HG02623 (cell line): ENCODE results near the gene THTPA.
"Not testable (repeated sequence)": the region's sequence is repeated elsewhere in the genome, so short reads cannot be mapped to it uniquely, and the experiment has no call there.

Experiments
- ATAC-seq: cut with Tn5 transposase; IDR thresholded peaks from one replicate; pipeline ENCODE4 v1.9.1; 2021; ENCODE audit warnings: moderate library complexity; ENCODE audit not compliant: unreplicated experiment

Gene THTPA

DNA sequence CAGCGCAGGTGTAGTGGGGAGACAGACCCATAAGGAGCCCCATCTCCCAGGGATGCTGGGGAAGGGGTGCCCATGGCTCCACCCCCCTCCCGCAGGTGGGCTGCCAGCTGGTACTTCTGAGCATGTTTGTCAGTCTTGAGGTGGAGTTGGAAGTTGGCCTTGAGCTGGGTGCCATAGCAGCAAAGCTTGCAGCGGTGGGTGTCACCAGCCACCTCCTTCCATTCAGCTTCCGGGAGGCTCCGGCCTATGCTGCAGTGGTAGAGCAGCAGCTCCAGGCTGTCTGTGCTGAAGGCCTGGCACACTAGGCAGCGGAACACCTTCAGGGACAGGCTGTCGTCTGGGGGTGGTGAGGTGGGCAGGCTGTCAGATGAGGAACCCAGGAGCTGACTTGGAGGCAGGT lies 23.4 kb upstream of the THTPA start:
- ATAC-seq = no peak

DNA sequence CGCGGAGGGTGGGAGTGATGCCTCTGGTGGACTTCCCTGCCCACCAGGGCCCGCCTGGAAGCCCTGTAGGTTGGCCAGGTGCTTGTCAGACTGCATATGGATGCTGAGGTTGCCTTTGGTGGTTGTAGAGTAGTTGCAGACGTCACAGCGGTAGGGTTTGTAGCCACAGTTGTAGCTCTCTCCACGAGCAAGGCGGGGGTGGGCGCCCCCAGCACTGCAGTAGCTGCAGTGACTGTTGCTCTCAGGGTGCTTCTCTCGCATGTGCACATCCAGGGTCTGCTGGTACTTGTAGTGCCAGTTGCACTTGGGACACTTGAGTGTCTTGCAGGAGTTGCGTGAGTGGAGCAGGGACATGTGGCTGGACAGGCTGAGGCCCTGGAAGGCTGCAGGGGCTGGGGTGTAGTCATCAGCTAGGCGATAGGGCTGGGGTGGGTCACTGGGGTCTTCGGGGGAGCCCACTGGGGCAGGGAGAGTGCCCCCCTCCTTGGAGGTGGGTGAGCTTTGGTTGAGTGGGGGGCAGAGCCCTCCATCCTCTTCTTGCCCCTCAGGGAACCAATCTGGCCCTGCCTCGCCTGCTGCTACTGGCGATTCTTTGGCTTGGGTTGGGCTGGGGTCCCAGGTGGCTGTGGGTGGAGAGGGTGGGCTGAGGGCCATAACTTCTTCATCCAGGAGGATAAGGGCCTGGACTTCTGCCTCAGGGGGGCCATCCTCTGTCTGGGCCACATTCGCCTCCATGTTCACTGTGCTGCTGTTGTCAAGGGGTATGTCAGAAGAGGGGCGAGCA lies 22.2 kb upstream of the THTPA start:
- no peak for ATAC-seq

DNA sequence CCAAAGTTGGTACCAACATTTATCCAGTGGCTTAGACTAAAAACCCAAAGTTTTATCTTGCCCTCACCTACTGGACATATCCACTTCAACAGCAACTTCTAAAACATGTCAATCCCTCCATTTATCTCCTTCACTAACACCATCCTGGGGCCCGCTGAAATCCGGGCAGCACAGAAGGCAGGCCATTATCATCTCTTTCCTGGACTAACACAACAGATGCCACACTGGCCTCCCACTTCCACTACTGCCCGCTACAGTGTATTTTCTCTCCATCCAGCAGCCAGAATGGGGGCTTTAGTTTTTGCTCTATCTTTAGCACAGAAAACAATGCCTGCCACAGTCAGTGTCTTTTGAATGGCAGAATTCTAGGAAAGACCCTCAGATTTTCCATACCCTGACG lies 20.1 kb upstream of the THTPA start:
- no peak for ATAC-seq

DNA sequence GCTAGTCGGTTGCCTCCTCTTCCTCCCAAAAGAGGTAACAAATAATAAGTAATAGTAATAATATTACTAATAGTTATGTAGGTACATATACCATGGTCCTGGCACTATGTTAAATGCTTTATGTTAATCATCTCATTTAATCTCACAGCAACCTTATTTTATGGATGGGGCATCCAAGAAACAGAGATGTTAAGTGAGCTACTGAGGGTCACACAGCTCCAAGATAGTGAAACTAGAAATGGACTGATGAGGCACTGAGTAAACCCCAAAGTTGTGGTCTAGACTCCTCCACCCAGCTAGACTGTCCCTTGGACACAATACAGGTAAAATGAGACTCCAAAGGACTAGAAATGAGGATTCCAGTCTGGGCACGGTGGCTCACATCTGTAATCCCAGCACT lies 19.6 kb upstream of the THTPA start:
- no peak for ATAC-seq

DNA sequence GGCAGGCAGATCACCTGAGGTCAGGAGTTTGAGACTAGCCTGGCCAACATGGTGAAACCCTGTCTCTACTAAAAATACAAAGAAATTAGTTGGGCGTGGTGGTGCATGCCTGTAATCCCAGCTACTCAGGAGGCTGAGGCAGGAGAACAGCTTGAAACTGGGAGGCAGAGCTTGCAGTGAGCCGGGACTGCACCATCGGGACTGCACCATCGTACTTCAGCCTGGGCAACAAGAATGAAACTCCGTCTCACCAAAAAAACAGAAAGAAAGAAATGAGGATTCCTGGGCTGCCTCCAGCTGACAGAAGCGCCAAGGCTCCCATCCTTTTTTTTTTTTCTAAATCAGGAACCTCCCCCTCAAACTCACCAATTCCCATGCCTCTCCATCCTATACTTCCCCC lies 19.2 kb upstream of the THTPA start:
- not testable (repeated sequence) for ATAC-seq

DNA sequence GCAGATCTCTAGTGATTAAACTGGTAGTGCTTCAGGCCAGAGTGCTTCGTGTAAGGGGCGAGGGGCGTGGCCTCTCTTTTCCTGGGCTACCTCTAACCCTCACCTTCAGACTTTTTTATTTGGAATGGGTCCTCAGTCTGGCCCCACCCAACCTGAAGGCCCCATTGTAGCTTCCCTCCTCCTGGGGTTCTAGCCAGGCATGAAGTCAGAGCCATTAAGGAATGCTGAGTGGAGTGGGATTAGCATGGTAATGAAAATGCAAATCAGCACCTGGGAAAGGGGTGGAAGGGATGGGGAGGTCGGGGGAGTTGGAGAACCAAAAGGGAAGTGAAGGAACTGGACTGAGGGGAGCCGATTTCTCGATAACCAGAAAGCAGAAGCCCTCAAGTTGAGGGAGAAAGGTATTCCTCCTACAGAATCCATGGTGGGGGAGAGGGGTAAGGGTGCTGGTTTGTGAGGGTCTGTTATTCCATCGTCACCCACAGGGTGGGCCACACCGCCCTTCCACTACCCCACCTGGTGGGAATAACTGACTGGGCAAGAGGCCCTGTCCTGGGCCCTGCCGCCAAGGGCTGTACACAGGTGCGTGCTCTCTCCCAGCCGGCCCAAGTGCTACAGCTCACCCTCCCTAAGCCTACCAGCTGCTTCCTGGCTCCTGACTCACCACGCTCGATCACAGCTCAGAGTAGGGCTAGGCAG lies 18.6 kb upstream of the THTPA start:
- ATAC-seq = no peak

DNA sequence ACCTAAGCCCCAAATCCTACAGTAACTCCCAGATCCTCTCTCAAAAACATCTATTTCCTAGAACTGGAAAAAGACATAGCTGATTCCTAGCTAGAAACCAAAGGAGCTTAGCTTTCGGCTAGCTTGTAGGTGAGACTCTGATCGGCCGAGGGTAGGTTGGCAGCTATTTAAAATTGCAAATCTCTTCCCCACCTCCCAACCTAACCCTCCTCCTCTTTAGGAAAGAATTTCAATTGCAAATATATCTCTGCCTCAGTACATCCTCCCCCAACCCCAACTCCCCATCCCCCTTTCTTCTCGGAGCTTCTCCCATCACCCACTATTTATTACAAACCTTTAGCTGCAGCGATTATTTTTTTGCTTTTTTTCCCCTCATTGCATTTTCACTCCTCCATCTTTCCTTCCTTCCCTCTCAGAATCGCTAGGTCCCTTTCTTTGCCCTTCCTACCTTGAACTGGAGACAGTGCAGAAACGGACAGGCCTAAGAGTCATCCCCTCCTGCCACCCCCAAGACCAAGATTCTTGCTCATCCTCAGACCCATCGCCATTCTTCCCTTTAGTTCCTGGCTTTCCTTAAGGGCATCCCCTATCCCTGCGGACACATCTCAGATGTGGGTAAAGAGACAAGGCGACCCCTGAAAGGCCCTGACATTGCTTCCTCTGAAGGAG lies 17.9 kb upstream of the THTPA start:
- no peak for ATAC-seq

DNA sequence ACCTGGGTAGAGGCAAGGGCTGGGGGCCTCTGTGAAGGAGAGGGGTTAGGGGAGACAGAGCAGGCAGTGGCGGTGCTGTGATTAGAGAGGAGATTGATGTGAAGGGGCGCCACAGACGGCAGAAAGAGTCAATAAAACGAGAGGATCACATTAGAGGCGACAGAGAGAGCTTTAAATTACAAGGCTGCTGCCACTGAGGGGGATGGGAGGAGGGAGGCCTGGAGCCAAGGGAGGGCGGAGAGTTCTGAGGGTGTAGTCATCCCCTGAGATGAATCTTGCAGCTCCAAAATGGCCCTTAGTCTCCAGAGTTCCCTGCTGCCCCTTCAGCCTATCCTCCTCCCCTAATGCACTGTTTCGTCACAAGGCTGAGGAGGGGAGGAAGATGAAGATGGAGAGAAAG lies 17.3 kb upstream of the THTPA start:
- ATAC-seq = no peak

DNA sequence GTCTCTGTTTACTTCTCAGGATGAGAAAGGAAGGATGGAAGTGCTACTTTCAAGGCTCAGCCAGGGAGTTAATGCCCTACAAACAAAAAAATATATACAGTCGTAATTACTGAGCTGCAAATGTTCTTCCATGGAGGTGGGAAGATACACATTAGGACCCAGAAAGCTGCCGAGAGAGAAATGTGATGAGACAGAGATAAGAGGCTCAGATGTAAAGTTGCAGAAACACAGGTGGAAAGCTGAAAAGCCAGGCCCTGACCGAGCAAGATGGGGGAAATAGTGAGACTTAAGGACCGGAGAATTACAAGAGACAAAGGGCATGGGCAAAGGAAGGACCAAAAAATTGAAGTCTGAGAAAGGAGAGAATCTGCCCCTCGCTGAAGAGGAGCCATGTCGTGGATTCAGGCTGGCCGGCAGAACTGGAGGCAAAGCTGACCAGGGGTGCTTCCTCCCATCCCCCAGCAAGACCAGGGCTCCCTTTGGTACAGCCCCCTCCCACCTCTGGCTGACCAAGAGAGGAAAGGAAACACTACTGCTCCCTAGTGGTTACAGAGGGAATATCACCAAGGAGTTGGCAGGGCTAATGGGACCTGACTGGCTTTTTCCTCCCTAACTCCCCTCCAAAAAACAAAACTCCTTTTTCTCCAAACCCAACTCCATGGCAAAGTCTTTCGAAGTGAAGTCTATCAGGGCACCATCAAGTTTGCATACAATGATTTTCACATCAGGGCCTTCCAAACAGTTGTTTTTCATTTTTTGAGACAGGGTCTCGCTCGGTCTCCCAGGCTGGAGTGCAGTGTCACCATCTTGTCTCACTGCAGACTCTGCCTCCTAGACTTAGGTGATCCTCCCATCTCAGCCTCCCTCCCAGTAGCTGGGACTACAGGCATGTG lies 16.6 kb upstream of the THTPA start:
- no peak for ATAC-seq

DNA sequence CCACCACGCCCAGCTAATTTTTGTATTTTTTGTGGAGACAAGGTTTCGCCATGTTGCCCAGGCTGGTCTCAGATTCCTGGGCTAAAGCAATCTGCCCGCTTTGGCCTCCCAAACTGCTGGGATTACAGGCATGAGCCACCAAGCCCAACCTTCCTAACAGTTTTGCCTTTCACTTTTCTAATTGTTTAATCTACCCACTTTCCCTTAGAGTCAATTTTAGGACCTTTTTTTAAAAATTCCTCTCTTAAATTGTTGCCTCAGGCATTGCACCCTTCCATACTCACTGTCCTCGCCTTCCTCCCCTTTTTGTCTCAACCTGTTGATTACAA lies 16.0 kb upstream of the THTPA start:
- no peak for ATAC-seq

DNA sequence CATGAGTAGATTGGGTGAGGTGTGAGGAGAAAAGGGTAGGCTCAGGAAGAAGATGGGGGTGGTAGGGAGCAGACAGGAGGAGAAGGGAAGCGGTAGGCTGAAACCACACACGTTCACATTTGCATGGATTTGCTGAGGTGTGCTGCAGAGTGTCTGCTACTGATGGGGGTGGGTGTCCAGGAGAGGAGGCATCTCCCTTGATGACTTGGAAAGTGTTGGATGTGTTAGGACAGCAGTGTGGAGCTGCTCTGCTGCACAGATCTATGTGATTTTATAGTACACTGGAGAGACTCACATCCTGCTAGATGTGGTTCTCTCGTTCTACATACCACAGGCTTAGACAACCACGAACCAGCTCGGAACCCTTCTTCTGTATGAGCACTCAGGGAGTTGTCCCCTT lies 13.8 kb upstream of the THTPA start:
- ATAC-seq = no peak

DNA sequence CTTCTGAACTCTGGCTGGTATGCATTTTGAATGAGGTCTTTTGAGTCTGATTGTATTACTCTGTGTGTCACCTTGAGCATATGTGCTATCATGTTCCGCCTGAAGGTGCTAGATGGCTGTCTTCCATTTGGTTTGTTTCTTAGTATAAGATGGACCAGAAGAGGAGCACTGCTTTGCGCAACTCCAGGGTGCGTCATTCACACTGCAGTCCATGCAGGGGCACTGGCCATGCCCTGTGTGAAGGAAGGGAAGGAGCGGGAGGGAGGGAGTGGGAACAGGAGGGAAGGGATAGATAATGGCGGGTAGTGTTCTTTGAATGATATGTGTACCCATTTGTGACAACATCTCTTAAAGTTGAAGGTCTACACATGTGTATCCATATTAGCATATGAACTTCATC lies 12.7 kb upstream of the THTPA start:
- no peak for ATAC-seq

DNA sequence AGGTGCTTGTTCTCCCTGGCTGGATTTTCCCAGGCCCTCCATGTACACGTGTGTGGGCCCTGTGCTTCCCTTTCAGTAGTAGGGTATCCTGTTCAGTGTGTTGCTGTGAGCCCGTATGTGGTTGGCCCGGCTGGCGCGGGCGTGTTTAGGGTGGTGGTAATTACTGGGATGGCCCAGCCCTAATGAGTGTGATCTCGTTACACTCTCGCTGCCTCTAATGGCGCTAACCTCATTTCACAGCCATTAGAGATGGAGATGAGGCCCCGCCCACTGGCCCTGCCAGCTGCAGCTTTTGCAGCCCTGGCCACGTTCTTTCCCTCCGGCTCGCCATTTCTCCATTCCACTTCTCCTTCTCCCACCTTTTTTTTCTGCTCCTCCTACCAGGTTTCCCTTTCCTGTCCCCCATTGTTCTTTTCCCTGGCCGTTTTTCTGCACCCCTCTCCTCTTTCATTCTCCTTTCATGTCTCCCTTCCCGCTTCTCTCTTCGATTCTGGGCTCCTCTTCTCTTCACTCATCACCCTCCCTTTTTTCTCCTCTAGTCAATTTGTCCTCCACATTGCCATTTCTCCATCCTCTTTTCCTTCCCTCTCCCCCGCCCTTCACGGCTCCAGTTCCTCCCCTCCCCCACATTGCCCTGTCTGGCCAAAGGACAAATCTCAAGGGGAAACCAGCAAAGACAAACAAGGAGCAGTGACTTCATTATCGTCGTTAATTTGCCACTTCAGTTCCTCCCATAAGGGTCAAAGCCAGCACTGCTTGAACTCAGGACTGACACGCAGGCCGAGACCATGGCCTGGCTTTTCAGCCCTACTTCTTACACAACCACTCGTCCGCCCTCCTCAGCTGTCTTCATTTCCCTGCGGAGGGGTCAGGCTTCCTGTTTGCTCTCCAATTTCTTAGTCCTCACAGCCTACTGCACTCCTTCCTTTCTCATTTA lies 11.3 kb upstream of the THTPA start:
- no peak for ATAC-seq

DNA sequence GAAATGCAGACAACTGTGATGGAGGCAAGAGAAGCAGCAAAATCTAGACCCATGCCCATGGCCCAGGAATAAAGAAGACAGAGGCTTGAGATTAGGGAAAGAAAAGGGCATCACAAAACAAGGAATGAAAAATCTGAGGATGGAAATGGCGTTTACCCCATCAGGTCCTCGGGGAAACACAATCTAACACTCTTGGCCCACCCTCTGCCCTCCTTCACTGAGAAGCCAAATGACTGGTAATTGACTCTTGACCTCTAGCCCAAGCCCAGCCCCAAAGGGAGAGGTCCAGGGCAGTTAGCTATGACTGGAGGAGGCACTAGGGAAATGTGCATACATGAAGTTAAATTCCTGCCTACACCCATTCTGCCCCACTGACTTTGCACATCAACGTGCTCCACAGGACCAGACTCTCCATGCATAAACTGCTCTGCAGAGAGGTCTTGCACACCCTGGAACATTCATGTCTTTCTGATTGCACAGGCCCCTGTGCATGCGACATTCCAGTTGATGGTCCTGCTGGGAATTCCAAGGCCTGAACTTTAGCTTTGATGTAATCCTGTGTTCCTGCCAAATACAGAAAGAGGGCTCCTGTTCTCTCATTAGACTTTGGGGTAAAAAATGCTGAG lies 10.2 kb upstream of the THTPA start:
- ATAC-seq = no peak

DNA sequence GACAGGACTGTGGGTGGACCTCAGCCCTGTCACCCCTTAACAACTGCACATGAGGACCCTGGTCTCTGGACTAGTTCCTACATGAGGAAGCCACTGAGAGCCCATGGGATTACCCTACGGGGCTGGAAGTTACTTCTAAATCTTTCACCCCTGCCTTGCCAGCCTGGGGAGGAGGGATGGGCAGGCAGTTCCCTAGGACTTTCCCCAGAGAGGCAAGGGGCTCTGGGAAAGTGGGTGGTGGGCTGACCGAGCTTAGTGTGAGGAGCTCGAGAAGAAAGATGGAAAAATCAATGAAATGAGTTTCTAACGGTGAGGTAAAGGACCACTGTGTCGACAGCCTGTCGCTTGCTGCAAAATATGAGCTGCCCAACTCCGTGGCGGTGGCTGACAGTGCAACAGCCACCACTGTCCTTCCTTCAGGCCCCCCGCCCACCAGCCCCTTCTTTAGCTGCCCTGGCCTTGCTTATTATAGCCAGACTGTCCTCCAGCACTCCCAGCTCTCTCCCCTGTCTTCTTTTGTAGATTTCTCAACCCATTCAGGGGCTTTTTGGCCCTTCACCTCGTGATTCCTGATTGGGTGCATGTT lies 9.5 kb upstream of the THTPA start:
- ATAC-seq = no peak

DNA sequence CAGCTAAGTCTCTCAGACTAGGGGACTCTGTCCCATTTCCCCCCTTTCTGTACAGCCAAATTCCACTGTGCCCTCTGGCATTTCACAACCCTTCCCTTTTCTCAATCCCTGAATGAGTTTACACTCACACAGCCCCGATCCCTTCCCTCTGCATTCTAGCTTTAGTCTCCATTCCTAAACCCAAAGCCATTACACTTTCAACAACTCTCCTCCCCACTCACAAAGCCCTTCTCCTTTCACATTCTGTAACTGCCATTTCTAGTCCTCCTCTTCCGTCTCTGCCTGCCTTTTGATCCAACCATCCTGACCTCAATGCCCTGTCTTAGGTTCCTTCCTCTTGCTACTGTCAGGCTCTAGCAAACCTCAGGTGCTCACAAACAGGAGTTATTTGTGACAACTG lies 8.1 kb upstream of the THTPA start:
- no peak for ATAC-seq

DNA sequence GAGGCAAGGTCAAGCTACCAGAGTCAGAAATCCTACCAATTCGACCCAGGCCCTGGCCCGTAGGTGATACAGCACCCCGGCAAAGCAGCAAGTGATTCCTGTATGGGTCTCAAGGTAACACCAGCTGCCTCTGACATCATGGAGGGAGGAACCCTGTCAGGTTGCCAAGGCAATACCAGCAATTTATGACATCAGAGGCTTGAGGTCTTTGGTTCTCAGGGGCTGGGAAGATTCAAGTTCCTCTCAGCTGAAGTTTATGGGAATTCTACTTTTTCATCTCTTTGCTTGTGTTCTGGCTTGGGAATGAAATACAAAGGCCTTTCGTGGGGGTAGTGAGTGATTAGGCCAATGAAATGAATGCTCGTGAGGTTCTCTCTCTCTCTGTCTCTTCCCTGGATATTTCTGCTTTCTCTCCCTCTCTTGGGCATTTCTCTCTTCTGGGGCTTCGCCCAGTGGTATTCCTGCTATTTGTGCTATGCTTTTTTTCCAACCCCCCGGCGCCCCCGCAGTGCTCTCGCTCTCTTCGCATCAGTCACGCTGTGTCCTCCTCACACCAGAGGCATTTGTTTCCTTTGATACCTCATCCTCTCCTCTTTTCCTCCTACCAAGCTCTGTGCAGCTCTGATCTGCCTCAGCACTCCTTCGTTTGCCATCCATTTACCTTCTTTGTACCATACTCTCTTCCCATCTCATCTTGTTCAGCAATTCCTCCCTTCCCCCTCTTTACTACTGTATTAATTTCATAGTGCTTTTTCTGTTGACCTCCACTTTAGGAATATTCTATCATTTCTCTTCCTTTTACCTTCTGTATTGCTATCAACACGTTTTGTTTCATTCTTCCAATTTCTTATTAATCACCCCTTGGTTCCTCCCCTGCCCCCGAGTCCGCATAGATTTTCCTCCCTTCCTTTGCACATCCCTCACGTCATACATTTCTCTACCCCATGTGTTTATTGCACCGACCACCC lies 7.4 kb upstream of the THTPA start:
- no peak for ATAC-seq

DNA sequence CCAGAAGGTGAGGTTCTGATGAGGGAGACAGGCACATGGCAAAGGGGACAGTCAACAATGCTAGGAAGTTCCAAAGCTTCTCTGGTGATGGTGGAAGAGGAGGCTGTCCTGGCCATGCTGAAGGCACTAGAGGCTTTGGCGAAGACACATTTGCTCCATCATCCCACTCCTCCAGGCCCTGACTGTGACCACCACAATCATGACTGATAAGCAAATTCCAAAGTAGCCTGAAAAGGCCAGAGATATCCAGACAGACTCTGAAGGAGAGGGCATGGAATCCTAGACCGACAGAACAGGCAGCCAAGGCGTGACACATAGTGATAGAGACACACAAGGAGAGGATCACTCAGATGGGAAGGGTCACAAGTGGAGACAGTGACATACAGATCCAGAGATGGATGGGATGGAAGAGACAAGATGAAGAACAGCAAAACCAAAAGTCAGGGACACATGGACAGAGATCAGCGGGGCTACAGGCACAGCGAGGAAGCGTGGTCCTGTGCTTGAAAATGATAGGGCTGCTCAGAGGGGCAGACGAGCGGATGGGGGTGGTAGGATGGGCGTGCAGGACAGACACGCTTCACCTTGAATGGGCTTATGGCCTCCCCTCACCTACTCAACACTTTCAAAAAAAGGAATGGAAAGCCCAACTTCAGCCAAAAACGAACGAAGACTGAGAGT lies 5.8 kb upstream of the THTPA start:
- no peak for ATAC-seq
